AG04449 (cell line): ENCODE results near the gene PEX14.
A peak's percentile ranks its signal among the peaks of the same experiment; 100 is the strongest.

ENCODE experiments used
- CTCF ChIA-PET: fragments of 350-600 bp; formaldehyde crosslinking; extraction: SDS; loops from one replicate; lab custom pipeline; 2021; ENCODE audit warnings: antibody characterized with exemption; lab: Yijun Ruan, JAX
- POLR2A ChIA-PET: fragments of 400-600, 350-600 bp; formaldehyde crosslinking; extraction: SDS; loops from one replicate; lab custom pipeline; 2020; ENCODE audit warnings: antibody characterized with exemption, inconsistent platforms; lab: Yijun Ruan, JAX
- DNase-seq: peaks from one replicate; pipeline ENCODE4 v3.0.0-alpha.2; 2010; ENCODE audit warnings: low read depth, low spot score
- H3K4me3 ChIP-seq: 2 replicates; pipeline ENCODE4 v1.5.1; 2011; ENCODE audit warnings: low read depth, mild to moderate bottlenecking, control low read depth, low read length
- TF ChIP-seq, protein P1 (sequence below): IDR thresholded peaks from one replicate; pipeline ENCODE4 v1.5.1; 2011; ENCODE audit warnings: mild to moderate bottlenecking, moderate library complexity, low read length, control low read depth, inconsistent platforms; ENCODE audit not compliant: insufficient read depth; ENCODE audit errors: missing control alignments

The PEX14 gene

DNA sequence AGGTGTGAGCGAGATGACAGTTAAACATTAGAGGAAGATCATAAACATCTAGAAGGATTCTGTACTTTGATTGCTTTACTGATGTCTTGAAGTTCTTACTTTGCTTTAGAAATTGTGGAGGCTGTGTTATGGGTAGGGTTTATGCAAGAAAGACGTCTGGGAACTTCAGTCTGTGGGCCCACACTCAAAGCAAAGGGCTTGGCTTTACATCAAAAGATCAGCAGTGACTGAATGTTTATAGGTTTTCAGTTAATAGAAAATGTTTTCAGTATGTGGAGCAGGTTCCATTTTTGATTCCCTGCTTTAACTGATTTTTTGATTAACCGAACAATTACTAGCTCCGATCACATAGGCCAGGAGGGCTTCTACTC, 31.9 kb downstream of the PEX14 start:
- TF ChIP-seq, protein P1, sequence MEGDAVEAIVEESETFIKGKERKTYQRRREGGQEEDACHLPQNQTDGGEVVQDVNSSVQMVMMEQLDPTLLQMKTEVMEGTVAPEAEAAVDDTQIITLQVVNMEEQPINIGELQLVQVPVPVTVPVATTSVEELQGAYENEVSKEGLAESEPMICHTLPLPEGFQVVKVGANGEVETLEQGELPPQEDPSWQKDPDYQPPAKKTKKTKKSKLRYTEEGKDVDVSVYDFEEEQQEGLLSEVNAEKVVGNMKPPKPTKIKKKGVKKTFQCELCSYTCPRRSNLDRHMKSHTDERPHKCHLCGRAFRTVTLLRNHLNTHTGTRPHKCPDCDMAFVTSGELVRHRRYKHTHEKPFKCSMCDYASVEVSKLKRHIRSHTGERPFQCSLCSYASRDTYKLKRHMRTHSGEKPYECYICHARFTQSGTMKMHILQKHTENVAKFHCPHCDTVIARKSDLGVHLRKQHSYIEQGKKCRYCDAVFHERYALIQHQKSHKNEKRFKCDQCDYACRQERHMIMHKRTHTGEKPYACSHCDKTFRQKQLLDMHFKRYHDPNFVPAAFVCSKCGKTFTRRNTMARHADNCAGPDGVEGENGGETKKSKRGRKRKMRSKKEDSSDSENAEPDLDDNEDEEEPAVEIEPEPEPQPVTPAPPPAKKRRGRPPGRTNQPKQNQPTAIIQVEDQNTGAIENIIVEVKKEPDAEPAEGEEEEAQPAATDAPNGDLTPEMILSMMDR, result no peak
- DNase-seq, result no peak
- ChIA-PET POLR2A (no interaction called here), CTCF (interaction anchor here (0.7 to 13.2 kb wide), 38 partner anchors 11 to 531 kb away, joined by 3 to 230 read pairs (median 5); partner anchors contain the start of genes CENPS, DFFA and TARDBP)
- no peak overlapping the region for H3K4me3 ChIP-seq

DNA sequence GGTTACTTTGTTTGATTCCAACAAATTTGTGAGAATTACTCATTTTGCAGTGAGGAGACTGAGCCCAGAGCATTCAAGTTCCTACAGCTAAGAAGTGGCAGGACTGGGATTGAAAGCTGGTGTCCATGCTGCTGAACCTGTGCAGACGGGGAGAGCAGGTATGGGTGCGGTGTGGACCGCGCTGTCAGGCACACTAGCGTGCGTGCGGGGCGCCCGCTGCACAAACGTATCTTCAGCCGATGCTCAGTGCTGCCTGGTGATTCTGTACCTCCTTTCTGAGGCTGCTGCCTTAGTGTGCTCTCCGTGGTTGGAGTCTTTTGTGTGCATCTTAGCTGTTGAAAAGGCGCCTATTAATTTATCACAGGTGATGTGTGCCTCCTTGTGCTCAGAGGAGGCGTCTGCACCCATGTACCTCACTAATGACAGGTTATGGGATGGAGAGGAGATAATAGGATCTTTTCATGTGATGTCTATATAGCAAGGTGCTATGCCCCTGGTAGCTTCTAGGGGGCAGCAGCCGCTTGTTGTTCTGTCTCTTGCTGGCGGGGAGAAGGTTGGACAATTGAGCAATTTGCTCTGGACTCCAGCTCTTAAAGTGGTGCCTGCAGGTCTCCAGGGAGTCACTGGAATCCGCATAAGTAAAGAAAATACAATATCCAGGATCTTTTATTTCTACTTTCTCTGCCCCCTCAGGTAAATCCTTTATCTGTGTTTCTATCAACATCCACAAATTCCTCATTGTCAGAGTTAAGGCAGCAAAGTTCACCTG, 32.5 kb downstream of the PEX14 start:
- ChIA-PET CTCF (interaction anchor here (0.6 to 13.2 kb wide), 55 partner anchors 12 to 531 kb away, joined by 3 to 230 read pairs (median 4); partner anchors contain the start of genes CENPS, DFFA and TARDBP), POLR2A (interaction anchor here (0.5 to 0.6 kb wide), 2 partner anchors 8 to 49 kb away, joined by 3 to 4 read pairs; no protein-coding TSS in a partner anchor)
- no peak overlapping the region for H3K4me3 ChIP-seq
- DNase-seq, result peak; percentile 42
- TF ChIP-seq, protein P1, result peak; percentile 82

DNA sequence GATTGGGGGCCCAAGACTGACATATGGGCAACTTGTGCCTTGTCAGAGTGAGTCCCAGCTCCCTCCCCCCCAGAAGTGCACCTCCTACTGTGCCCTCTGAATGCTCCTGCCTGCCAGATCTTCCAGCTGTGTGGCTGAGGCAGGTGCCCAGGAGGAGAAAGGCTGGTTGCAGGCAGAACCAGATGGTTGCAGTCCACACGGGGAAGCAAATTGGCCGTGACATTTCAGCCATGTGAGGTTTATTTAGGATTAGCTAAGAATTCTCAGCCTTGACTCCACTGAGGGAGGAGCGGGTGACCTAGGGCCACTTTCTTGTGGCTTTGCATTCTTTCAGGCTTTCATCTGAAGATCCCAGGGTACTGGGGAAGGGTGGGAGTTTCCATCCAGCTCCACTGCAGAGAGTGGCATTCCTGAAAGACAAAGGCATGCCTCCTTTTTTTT, 33.8 kb downstream of the PEX14 start:
- TF ChIP-seq, protein P1, result no peak
- ChIA-PET POLR2A (interaction anchor here (0.6 kb wide), 1 partner anchor 1296 kb away, joined by 3 read pairs; no protein-coding TSS in a partner anchor), CTCF (interaction anchor here (0.7 to 13.2 kb wide), 19 partner anchors 13 to 463 kb away, joined by 3 to 230 read pairs (median 7); partner anchors contain the start of genes CENPS and DFFA)
- peak; percentile 29 for DNase-seq
- H3K4me3 ChIP-seq, result no peak overlapping the region

DNA sequence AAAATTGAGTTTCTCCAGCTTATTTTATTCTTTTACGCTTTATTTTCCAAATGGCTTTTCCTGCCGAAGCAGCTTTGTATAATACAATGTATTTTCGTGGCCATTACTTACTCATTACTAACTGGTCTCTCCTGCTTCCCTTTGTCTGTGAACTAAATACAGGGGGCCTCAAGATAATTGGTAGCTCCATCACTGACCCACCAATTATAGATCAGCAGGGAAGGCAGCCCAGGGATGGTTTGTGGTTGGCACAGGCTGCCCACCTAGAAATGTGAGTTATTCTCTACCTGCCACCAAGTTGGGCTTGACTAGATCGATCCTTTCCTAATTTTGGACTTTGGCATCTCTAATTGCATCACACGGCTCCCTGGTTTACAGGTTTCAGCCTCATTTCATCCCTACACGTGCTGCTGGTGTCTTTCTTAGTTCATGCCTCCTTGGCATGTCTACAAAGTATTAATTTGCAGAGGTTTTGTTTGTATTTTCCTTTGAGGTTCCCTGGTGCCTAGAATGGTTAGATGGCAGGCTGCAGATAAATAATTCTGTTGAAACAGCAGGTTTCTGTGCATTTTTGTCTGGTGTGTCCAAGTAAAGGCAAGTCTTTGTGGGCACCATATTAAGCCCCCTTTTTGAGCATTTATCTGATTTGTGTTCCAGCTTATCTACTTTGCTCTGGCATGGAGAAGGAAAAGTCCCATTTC, 35.2 kb downstream of the PEX14 start:
- POLR2A ChIA-PET, result interaction anchor here (1.4 kb wide), 1 partner anchor 21 kb away, joined by 5 read pairs; no protein-coding TSS in a partner anchor
- no peak for DNase-seq
- H3K4me3 ChIP-seq, result no peak overlapping the region
- TF ChIP-seq, protein P1, result no peak
- CTCF ChIA-PET, result interaction anchor here (0.5 to 13.2 kb wide), 15 partner anchors 11 to 528 kb away, joined by 3 to 230 read pairs (median 3); no protein-coding TSS in a partner anchor

DNA sequence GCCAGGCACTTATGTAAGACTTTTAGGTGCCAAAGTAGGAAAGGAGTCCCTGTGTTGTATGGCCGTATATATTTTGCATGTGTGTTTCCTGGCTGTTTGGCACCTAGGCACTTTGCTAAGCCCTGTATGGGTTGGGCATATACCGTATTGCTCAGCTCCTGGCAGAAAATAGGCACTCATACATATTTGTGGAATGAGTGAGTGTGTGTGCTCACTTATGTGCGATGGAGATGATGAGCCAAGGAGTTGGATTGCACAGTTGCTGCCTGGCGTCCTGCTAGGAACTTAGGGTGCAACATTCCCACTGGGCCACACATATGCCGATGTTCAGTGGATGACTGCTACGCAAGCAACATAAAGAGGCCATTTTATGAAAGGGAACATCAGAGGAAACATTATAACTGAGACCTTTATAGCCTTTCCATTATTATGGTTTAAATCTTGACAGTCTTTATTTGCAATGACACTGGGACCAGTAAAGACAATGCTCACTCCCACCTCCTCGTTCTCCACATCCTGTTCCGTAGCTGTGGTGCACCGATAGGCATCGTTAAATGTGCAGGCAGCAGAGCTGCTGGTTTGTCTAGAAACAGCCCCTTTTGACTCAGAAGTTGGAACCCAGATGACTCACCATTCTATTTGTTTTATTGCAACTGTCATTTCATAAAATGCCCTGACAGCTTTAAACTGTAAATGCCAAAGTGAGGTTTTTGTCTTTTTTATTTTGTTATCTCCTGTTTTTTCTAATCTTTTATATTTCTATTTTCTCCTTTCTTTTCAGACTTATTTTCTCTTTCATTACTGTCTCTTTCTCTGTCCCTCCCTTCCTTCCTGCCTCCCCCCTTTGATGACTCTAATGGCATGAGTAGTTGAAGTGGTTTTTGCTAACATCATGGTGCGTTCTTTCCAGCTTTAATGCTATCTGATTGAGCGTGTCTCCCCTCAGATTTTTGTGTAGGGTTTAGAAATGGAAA, 36.1 kb downstream of the PEX14 start:
- TF ChIP-seq, protein P1, result no peak
- POLR2A ChIA-PET, result interaction anchor here (0.7 to 1.4 kb wide), 3 partner anchors 18 to 520 kb away, joined by 3 to 5 read pairs (median 5); no protein-coding TSS in a partner anchor
- peak; percentile 77 for DNase-seq
- peak overlapping the region; percentile 44 for H3K4me3 ChIP-seq
- CTCF ChIA-PET, result interaction anchor here (0.7 to 13.2 kb wide), 12 partner anchors 10 to 527 kb away, joined by 3 to 230 read pairs (median 4); no protein-coding TSS in a partner anchor
